Tibial artery (tissue), 4 donors: ENCODE measurements around the gene RUNX2.

Experiments
- DNase-seq, 2 donors: peaks; one replicate each; pipeline ENCODE4 v3.0.0-alpha.2; 2019
- H3K27ac ChIP-seq, 2 donors: fragments of 200-600 bp; sonication (generic) in 1 of 2; 1 replicate in 1 of 2; 2 replicates in 1 of 2; pipeline ENCODE4 v1.5.1; 2018 to 2019; ENCODE audit warnings: mild to moderate bottlenecking in 1 of 2
- H3K27me3 ChIP-seq, 2 donors: fragments of 200-600 bp; sonication (generic) in 1 of 2; one replicate each; pipeline versions ENCODE4 v1.5.1 to v1.6.0; 2016 to 2019
- H3K36me3 ChIP-seq, 3 donors: fragments of 200-600 bp; sonication (generic) in 2 of 3; one replicate each; pipeline ENCODE4 v1.5.1; 2016 to 2019; ENCODE audit warnings: mild to moderate bottlenecking in 2 of 3
- H3K4me1 ChIP-seq, 4 donors: fragments of 200-600 bp; sonication (generic) in 2 of 4; 1 replicate in 3 of 4; 2 replicates in 1 of 4; pipeline ENCODE4 v1.5.1; 2016 to 2019
- H3K4me3 ChIP-seq, 2 donors: fragments of 200-600 bp; sonication (generic) in 1 of 2; 1 replicate in 1 of 2; 2 replicates in 1 of 2; pipeline ENCODE4 v1.5.1; 2018 to 2019; ENCODE audit warnings: mild to moderate bottlenecking in 2 of 2
- H3K9me3 ChIP-seq, 3 donors: fragments of 200-600 bp; sonication (generic) in 1 of 3; one replicate each; pipeline ENCODE4 v1.5.1; 2016 to 2019
- CTCF ChIP-seq, 2 experiments: fragments of 200-600 bp in 1 of 2; fragments of 450-650 bp in 1 of 2; IDR thresholded peaks; one replicate each; pipeline ENCODE4 v1.5.1; 2017 to 2019; ENCODE audit warnings: antibody characterized with exemption in 2 of 2, mild to moderate bottlenecking in 1 of 2, moderate library complexity in 1 of 2
- intact Hi-C: fragments of 100-400 bp; cut with DNase I; formaldehyde crosslinking; loops from one replicate; pipeline ENCODE4 v1.15.0; 2023; ENCODE audit warnings: low total_unique reads

RUNX2 gene

GRCh38 chr6:45675634-45676033 lies 347.5 kb downstream of the RUNX2 start:
- DNase-seq = no peak

GRCh38 chr6:45676380-45676779 lies 348.2 kb downstream of the RUNX2 start:
- intact Hi-C loops = no loop called here
- Histone ChIP-seq H3K27ac (no peak overlapping the region), H3K27me3 (peaks cover 0 to 8% of the 10 kb centered on the region in 2 donors), H3K9me3 (peaks cover 0 to 20% (median 0%) of the 10 kb centered on the region in 3 donors), H3K4me3 (no peak overlapping the region), H3K36me3 (no peaks in the 10 kb centered on the region), H3K4me1 (peaks cover 0 to 7% (median 0%) of the 10 kb centered on the region in 4 donors)
- DNase-seq = no peak
- TF ChIP-seq CTCF (IDR thresholded peaks at IDR 0.05) = no peak

More at GRCh38 chr6:45675634-45676033, 347.5 kb downstream of the RUNX2 start:
- Histone ChIP-seq H3K4me1 (peaks cover 0 to 7% (median 0%) of the 10 kb centered on the region in 4 donors), H3K9me3 (peaks cover 0 to 16% (median 0%) of the 10 kb centered on the region in 3 donors), H3K27me3 (peaks cover 0 to 8% of the 10 kb centered on the region in 2 donors), H3K36me3 (no peaks in the 10 kb centered on the region), H3K27ac (no peak overlapping the region), H3K4me3 (no peak overlapping the region)
- intact Hi-C loops = no loop called here
- TF ChIP-seq CTCF (IDR thresholded peaks at IDR 0.05) = no peak

- Histone ChIP-seq H3K4me1 (peaks cover 0 to 7% (median 0%) of the 10 kb centered on the region in 4 donors), H3K27me3 (peaks cover 0 to 8% of the 10 kb centered on the region in 2 donors), H3K4me3 (no peak overlapping the region), H3K9me3 (peaks cover 0 to 20% (median 0%) of the 10 kb centered on the region in 3 donors), H3K36me3 (no peaks in the 10 kb centered on the region), H3K27ac (no peak overlapping the region)
- TF ChIP-seq CTCF (IDR thresholded peaks at IDR 0.05) = no peak
- intact Hi-C loops = no loop called here
- peak in 1 of 2 donors; percentile 47 for DNase-seq
These were observed 349.5 kb downstream of the RUNX2 start for GRCh38 chr6:45677381-45678284.

GRCh38 chr6:45678285-45678607 lies 350.1 kb downstream of the RUNX2 start:
- Histone ChIP-seq H3K27ac (no peak overlapping the region), H3K36me3 (no peaks in the 10 kb centered on the region), H3K9me3 (peaks cover 0 to 20% (median 0%) of the 10 kb centered on the region in 3 donors), H3K27me3 (peaks cover 0 to 8% of the 10 kb centered on the region in 2 donors), H3K4me1 (peaks cover 0 to 7% (median 0%) of the 10 kb centered on the region in 4 donors), H3K4me3 (no peak overlapping the region)
- TF ChIP-seq CTCF (IDR thresholded peaks at IDR 0.05) = no peak
- DNase-seq = no peak
- intact Hi-C loops = no loop called here

GRCh38 chr6:45679163-45679562 lies 351.0 kb downstream of the RUNX2 start:
- no peak for TF ChIP-seq CTCF (IDR thresholded peaks at IDR 0.05)
- DNase-seq = no peak
- intact Hi-C loops = no loop called here
- no peak overlapping the region for H3K27ac ChIP-seq
- H3K4me3 ChIP-seq = no peak overlapping the region
- H3K4me1 ChIP-seq = peaks cover 0 to 7% (median 0%) of the 10 kb centered on the region in 4 donors
- H3K9me3 ChIP-seq = peaks cover 0 to 20% (median 0%) of the 10 kb centered on the region in 3 donors
- no peaks in the 10 kb centered on the region for H3K36me3 ChIP-seq
- peaks cover 0 to 8% of the 10 kb centered on the region in 2 donors for H3K27me3 ChIP-seq
